Right lobe of liver (tissue), 4 donors: ENCODE measurements around the gene GP1BB.

Experiments
- POLR2A ChIP-seq: fragments of 450-650 bp; IDR thresholded peaks from one replicate; pipeline ENCODE4 v1.6.1; 2017; ENCODE audit warnings: antibody characterized with exemption, mild to moderate bottlenecking
- TF ChIP-seq, protein P1 (sequence below), 4 donors: fragments of 200-600 bp in 3 of 4; fragments of 450-650 bp in 1 of 4; IDR thresholded peaks; one replicate each; pipeline versions ENCODE4 v1.5.1 to v1.8.0; 2016 to 2022; ENCODE audit warnings: antibody characterized with exemption in 4 of 4, mild to moderate bottlenecking in 2 of 4
- donor health status: DM: no; HTN: no; CAD: no.
- donor health status: DM: no; HTN: no; CAD: no.
- donor health status: DM: no; HTN: yes; CAD: no.

DNA sequence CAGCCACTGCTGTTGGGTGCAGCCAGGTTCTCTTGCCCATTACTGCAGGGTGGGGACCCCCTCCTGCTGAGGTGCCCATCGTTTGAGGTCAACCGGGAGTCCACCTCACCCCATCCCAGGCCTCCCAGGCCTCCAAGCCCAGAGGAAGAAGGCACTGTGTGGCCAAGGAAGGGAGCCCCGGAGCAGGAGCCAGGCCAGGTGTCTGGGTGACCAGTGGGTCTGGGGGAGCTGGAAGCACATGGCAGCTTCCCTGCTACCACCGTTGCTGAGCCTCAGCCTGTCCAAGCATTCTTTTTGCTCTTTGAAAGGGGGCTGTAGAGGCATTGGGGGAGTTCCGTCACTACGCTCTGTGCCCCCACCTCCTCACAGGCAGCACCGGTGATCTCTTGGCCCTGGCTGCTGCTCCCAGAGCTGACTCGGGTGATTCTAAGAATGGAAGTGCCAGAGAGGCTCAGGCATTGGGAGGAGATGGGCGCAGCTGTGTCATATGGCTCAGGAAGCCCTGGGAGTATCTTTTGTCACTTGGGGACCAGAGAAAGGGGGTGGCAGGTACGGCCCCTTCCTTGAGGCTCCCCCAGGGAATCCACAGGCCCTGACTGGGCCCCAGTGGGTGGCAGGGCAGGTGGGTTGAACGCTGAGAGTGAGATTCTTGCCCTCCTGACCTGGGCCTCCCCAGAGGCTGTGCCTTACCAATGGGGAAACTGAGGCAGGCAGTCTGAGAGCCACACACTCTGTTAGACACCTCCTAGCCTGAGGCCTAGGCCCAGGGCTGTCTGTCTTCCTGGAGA lies 7.1 kb upstream of the GP1BB start:
- TF ChIP-seq, protein P1, sequence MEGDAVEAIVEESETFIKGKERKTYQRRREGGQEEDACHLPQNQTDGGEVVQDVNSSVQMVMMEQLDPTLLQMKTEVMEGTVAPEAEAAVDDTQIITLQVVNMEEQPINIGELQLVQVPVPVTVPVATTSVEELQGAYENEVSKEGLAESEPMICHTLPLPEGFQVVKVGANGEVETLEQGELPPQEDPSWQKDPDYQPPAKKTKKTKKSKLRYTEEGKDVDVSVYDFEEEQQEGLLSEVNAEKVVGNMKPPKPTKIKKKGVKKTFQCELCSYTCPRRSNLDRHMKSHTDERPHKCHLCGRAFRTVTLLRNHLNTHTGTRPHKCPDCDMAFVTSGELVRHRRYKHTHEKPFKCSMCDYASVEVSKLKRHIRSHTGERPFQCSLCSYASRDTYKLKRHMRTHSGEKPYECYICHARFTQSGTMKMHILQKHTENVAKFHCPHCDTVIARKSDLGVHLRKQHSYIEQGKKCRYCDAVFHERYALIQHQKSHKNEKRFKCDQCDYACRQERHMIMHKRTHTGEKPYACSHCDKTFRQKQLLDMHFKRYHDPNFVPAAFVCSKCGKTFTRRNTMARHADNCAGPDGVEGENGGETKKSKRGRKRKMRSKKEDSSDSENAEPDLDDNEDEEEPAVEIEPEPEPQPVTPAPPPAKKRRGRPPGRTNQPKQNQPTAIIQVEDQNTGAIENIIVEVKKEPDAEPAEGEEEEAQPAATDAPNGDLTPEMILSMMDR (IDR thresholded peaks at IDR 0.05) = no peak
- no peak for TF ChIP-seq POLR2A
